ENCODE results near the gene COG2. TPM values are rescaled to one million over a fixed set of nuclear protein-coding genes. Genes with fewer than 3 reads are reported as not detected.
"Not testable (repeated sequence)": the region's sequence is repeated elsewhere in the genome, so short reads cannot be mapped to it uniquely, and the experiment has no call there.

COG2 gene, protein sequence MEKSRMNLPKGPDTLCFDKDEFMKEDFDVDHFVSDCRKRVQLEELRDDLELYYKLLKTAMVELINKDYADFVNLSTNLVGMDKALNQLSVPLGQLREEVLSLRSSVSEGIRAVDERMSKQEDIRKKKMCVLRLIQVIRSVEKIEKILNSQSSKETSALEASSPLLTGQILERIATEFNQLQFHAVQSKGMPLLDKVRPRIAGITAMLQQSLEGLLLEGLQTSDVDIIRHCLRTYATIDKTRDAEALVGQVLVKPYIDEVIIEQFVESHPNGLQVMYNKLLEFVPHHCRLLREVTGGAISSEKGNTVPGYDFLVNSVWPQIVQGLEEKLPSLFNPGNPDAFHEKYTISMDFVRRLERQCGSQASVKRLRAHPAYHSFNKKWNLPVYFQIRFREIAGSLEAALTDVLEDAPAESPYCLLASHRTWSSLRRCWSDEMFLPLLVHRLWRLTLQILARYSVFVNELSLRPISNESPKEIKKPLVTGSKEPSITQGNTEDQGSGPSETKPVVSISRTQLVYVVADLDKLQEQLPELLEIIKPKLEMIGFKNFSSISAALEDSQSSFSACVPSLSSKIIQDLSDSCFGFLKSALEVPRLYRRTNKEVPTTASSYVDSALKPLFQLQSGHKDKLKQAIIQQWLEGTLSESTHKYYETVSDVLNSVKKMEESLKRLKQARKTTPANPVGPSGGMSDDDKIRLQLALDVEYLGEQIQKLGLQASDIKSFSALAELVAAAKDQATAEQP
- 10 to 100 TPM; 18.1 to 18.5 TPM for total RNA-seq
- long read RNA-seq, donor 1, partial matches to known transcripts = 1 of 5 reads
- long read RNA-seq, donor 1, other reads (novel, unspliced or antisense) = 0 of 5 reads
- long read RNA-seq, donor 2, transcript COG2-202 (18 exons, 2,921 nt) = major isoform, 26 of 36 reads
- long read RNA-seq, donor 2, partial matches to known transcripts = 2 of 36 reads
- long read RNA-seq, donor 2, other reads (novel, unspliced or antisense) = 8 of 36 reads

DNA sequence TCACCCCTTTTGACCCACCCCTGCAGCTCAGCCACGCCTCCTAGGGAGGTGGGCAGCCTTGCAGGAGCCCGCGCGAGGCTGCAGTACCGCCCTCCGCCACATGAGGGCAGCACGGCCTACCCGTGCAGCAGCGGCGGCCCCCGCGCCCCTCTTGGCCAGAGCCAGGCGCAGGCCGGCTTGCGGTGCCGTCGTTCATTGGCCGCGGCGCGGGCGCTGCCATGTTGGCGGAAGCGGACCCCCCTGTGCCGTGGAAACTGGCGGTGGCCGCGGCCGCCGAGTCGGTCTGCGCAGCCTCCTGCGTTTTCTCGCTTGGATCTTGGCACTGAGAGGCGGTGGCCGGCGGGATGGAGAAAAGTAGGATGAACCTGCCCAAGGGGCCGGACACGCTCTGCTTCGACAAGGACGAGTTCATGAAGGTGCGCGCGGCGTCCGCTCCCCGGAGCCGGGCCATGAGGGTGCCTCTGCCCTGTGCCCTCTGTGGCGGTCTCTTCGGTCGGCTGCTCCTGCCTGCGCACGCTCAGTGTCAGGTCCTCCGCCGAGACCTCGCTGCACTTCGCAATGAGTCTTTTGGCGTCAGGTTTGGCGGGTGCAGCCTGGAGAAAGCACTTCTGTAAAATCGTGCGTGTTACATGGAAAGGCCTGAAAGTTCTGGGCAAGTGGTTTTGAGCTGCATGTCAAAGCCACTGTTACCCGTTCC lies at the start of gene COG2:
TSS of gene COG2 (plus strand) at position 219 of the 697 bp plus-strand sequence. CDS start at position 345, 126 bp downstream.
- intact Hi-C loops (cut with DNase I) = loop anchor here in 1 of 2 donors (5.0 kb wide), 1 partner anchor 130 kb away; no protein-coding TSS in a partner anchor
- peak; percentile 98 for DNase-seq (ENCODE audit: low spot score)

DNA sequence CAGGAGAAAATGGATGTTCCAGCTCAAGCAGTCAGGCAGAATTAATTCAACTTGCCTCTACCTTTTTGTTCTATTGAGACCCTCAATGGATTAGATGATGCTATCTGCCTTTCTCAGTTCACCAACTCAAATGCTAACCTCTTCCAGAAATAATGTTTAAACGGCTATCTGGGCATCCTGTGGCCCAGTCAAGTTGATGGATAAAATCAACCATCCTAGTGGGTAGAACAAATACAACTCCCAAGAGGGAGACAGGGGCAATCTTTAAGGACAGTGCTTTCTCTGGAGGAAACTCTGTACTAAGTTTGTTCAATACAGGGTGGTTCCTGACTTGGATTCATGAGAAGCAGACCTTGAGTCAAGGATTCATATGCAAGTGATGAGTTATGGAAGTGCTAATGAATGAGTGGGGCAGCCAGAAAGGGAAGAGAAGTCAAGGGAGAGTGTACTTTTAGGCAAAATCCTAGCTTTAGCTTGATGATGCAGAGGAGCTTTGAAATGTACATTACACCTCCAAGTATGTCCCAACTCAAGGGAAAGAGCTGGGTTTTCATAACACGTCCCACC lies 49.4 kb upstream of the COG2 start:
- intact Hi-C loops (cut with DNase I) = loop anchor here in 1 of 2 donors (5.0 kb wide), 1 partner anchor 216 kb away; no protein-coding TSS in a partner anchor
- DNase-seq (ENCODE audit: low spot score) = no peak

DNA sequence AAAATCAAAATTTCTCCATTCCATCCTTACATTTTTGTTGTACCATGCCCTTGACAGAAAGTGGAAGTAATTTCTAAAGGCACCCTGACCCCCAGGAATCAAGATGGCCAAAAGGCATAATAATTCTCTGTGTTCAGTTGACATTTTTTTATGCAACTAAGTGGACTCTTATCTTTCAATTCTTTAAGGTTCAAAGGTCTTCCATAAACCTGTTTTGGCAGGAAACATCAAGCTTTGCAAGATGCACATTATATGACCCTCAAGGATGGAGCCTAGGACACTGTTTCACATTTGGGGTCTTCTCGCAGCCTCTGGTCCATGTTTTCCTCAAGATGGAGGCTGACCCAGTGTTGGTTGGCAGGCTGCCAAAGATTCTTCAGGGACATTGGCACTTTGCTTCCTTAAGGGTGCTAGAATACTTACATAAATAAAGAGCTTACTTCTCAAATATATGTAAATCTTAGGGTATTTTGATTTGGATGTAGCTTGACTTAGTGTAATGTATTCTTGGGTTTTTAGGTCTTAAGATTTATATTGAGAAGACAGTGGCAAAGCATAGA lies 48.0 kb upstream of the COG2 start:
- intact Hi-C loops (cut with DNase I) = loop anchor here in 1 of 2 donors (5.0 kb wide), 1 partner anchor 217 kb away; no protein-coding TSS in a partner anchor
- no peak for DNase-seq (ENCODE audit: low spot score)

DNA sequence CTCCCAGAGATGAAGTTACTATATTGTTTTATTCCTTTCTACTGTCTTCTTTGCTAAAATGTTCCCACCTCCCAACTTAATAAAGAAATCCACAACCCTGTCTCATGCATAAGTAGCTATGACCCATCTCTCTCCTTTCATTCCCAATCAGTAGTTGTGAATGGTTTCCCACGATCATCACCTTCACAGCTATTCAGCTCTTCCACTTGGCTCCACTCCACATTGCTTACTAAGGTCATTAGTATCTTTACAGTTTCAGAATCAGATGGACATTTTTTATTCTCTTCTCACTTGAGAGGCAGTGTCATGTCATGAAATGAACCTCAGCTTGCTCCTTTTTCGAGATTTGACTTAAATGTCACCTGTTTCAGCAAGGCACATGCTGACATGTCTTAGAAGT lies 47.1 kb upstream of the COG2 start:
- no peak for DNase-seq (ENCODE audit: low spot score)
- intact Hi-C loops (cut with DNase I) = no loop called here

DNA sequence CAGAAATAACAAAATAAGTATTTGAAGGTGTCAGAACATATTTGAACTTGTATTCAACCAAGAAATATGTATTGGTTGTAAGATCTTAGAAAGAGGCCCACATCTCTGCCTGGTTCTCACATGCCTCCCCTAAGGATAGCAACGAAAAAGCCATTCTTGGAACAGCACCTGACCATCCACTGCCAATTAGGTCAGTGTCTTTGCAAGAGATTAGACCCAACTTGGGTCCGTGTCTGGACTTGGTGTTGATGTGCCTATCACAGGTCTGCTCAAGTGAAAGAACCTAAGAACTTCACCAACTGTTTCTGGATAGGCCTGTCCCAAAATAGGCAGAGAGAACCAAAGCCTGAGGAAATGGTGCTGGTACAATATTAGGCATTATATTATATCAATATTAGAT lies 46.0 kb upstream of the COG2 start:
- intact Hi-C loops (cut with DNase I) = no loop called here
- DNase-seq (ENCODE audit: low spot score) = no peak

DNA sequence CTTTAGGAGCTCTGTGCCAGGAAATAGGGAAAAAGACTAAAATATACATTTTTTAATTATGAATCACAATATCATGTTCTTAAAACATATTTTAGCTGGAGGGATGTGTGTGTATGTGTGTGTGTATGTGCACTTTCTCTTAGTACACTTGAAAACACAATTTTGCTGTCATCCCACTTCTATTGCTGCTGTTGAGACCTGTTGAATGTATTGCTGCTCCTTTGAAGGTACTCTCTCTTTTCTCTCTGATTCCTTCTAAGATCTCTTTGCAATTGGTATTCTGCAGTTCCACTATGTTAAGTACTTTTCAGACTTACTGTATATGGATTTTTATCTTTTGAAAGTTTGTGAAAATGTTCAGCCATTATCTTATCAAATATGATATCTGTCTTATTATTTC lies 43.5 kb upstream of the COG2 start:
- intact Hi-C loops (cut with DNase I) = no loop called here

DNA sequence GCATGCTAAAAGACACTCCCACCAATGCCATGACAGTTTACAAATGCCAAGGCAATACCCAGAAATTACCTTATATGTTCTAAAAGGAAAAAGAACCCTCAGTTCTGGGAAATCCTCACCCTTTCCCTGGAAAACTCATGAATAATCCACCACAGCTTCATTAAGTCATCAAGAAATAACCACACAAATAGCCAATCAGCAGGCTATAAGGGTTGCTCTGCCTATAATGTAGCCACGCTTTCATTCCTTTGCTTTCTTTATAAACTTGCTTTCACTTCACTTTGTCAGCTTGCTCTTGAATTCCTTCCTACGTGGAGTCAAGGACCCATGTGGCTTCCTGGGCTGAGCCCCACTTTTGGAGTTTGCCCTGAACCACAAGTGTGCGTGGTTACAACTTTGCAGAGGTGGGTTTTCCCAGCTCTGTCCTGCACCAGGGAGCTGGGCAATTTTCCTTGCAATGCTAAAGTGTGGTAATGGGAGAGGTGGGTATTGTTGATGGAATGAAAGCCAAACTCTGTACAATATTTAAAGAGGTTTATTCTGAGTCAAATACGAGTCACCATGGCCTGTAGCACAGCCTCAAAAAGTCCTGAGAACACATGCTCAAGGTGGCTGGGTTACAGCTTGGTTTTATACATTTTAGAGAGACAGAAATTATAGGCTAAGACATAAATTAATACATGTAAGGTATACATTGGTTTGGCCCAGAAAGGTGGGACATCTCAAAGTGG lies 42.2 kb upstream of the COG2 start:
- DNase-seq (ENCODE audit: low spot score) = no peak
- intact Hi-C loops (cut with DNase I) = no loop called here

More for the DNA sequence above, 43.5 kb upstream of the COG2 start:
- no peak for DNase-seq (ENCODE audit: low spot score)

DNA sequence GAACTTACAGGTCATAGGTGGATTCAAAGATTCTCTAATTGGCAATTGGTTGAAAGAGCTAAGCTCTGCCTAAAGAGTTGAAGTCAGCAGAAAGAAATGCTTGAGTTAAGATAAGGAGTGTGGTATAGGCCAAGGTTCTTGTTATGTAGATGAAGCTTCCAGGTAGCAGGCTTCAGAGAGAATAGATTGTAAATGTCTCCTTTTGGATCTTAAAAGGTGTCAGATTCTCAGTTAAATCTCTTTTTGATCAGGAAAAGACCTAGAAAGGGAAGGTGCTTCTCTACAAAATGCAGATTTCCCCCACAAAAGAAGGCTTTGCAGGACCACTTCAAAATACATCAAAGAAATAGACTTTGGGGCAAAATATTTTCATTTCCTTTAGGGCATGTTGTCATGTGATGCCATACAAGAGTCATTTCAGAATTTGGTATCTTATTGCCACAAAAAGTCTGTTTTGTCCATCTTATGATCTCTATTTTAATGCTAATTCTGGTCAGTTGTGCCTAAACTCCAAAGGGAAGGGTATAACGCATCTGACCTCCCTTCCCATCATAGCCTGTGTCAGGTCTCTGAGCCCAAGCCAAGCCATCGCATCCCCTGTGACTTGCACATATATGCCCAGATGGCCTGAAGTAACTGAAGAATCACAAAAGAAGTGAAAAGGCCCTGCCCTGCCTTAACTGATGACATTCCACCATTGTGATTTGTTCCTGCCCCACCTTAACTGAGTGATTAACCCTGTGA lies 41.5 kb upstream of the COG2 start:
- DNase-seq (ENCODE audit: low spot score); intact Hi-C loops (cut with DNase I): not testable (repeated sequence)

DNA sequence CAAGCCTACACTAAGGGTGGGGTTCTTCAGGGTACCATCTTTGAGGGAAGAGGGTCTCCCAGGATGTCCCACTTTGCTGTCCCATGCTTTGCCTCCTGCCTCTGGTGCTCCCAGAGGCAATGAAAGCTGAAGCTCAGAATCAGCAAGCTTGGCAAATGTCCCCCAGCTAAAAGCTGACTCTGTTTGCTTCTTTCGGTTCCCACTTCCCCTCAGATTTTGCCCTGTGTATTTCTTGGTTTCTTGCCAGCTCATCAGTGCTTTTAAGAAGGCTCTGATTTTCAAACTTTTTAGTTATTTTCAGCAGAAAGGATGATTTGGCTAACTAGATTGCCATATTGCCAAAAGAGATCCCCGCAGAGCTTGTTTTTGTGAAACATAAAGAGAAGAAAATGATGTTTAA lies 33.1 kb upstream of the COG2 start:
- DNase-seq (ENCODE audit: low spot score) = no peak
- intact Hi-C loops (cut with DNase I) = no loop called here

DNA sequence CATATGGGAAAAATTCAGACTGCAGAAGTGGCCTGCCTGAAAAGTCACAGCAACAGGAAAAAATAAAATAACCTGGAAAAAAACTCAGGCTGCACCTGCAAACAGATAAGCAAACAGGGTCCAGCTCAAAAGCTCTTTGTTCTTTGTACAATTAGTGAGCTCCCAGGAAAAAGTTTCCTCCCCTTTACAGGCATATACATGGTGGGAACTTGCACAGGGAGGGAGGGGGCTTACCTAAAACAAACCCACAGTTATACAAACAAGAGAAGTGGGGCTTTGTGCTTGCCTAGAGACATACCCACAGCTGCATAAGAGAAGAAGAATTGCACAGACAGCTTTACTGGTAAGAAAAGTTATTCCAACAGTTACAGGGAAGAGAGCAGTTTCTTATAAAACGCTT lies 31.7 kb upstream of the COG2 start:
- intact Hi-C loops (cut with DNase I) = no loop called here
- no peak for DNase-seq (ENCODE audit: low spot score)

DNA sequence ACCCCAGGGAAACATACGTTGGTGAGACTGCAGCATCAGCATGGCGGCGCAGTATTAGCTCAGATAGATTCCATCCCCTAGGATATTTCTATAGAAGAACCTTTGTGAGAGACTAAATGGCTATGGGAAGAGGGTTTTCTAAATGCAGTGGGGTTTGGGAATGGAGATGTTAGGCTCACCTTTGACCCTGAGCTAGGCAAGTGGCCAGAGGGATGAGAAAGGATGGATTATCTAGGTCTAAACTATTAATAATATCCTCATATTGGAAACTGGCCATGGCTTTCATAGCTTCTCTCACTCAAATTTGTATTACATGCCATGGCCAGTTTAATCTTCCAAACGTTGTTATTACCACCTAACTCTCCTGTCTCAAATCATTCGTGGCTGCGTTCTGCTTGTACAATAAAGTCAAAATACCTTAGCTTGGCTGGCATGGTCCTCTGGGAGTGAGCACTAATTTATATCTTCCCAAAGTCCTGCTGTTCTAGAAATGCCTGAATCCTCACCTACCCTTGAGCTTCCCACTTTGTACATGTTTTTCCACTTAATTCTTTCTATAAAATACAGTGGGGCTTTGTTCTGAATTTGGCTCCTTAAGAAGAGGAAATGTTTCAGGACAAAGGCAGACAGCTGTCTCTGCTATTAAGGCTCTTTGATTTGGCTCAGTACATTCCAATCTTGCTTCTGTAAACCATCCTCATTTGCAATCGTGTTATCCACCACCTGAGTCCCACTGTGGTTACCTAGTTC lies 31.0 kb upstream of the COG2 start:
- no peak for DNase-seq (ENCODE audit: low spot score)
- intact Hi-C loops (cut with DNase I) = no loop called here

DNA sequence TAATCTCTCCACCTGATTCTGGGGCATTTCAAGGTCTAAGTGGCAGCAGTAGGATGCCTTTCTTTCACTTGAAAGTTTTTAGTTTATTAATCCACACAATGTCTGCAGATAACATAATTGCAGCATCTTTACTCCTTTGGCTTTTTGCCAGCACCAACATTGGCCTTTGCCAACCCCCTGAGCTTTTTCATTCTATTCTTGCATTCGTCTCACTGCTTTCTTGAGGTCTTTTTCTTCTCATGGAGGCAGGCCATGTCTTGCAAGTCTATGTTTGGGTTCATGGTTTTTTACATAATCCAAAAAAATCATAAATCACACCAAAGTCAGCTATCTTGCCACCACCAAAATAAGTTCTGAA lies 30.4 kb upstream of the COG2 start:
- DNase-seq (ENCODE audit: low spot score) = no peak
- intact Hi-C loops (cut with DNase I) = no loop called here

DNA sequence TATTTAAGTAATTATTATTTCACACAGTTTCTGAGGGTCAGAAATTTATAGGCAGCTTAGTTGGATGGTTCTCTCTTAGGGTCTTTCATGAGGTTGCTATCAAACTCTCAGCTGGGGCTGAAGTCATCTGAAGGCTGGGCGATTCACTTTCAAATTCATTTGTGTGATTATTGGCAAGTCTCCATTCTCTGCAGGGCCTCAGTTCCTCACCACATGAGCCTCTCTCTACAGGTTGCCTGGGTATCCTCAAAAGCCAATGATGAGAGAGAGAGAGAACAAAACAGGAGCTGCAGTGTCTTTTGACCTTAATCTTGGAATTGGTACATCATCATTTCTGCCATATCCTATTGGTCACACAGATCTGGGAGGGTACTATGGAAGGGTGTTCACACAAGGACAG lies 29.6 kb upstream of the COG2 start:
- no peak for DNase-seq (ENCODE audit: low spot score)

DNA sequence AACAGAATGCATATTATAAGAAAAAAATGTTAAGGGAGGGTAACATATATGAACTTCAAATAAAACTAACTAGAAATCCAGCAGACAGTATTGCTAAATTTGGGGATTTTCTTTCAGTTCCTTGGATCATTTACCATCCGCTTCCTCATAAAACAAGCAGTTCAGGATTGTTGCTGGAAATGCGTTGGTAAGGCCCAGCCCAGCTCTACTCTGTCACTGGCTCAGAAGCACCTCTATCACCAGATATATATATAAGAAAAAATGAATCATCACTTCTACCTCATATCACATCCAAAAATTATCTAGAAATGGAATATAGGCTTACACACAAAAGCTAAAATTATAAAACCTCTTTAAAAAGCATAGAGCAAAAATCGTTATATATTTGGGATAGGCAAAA lies 28.2 kb upstream of the COG2 start:
- intact Hi-C loops (cut with DNase I) = no loop called here
- DNase-seq (ENCODE audit: low spot score) = no peak

More for the DNA sequence above, 29.6 kb upstream of the COG2 start:
- intact Hi-C loops (cut with DNase I) = no loop called here

DNA sequence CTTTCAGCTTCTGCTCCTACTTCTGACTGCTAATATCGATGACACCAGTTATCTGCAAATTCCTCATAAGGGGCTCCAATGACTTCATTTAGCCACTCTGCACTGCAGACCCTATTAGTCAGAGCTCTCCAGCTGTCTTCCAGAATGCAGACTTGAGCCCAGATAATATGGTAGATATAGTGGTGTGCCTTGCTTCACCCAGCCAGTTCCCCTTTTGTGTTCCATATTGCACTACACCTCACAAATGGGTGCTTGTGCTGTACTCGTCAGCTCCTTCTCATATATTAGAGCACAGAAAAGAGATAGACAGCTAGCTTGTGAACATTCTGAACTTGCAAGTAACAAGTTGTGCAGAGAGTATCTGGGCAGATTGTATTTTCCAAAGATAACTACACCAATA lies 23.7 kb upstream of the COG2 start:
- intact Hi-C loops (cut with DNase I) = no loop called here

DNA sequence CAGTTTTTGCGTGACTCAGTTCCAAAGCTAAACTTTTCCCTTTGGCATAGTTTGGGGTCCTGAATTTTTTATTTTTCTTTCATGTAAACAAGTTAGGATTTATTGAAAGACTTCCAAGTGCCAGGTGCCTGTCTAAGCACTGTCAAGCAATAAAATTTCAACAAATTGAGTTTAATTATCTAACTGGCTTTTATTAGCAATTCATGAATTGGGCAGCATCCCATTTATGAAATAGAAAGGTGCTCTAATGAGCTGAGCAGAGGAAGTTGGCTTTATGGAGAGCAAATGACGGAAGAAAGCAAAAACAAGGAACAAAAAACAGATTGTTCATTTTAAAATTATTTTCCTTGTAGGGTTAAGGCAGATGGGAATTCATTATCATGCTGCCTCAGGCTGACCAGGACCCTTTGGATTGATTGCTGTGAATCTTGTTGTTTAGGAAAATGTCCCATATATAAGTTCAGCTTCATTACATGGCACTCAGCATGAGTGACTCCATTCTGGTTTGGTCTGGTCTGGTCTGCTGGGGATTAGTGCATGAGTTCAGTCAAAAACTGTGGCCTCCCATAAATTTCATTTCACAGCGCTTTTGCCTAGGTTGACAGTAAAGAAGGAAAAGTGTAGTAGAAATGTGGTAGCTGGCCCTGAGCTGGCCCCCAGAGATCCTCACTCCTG lies 21.5 kb upstream of the COG2 start:
- DNase-seq (ENCODE audit: low spot score) = no peak

More for the DNA sequence above, 23.7 kb upstream of the COG2 start:
- DNase-seq (ENCODE audit: low spot score) = no peak

More for the DNA sequence above, 21.5 kb upstream of the COG2 start:
- intact Hi-C loops (cut with DNase I) = no loop called here

Data from posterior vena cava (tissue), 2 donors.